HEK293T (cell line): ENCODE data around the gene PDHA1.

Source experiments
- CTCF ChIA-PET: fragments of 350-600 bp; formaldehyde crosslinking; extraction: SDS; loops from one replicate; lab custom pipeline; 2021; ENCODE audit warnings: antibody characterized with exemption, inconsistent platforms; lab: Yijun Ruan, JAX
- POLR2A ChIA-PET: fragments of 350-600 bp; formaldehyde crosslinking; extraction: SDS; loops from one replicate; lab custom pipeline; 2020; ENCODE audit warnings: antibody characterized with exemption, inconsistent platforms; lab: Yijun Ruan, JAX
- DNase-seq: peaks from one replicate; pipeline ENCODE4 v3.0.0; 2012; ENCODE audit warnings: mixed read lengths; ENCODE audit errors: extremely low spot score
- ARNT ChIP-seq: fragments of 450-650 bp; IDR thresholded peaks from 2 replicates; pipeline ENCODE4 v1.6.1; 2017; ENCODE audit warnings: mild to moderate bottlenecking
- BHLHE40 ChIP-seq: fragments of 450-650 bp; IDR thresholded peaks from 2 replicates; pipeline ENCODE4 v1.6.1; 2016; ENCODE audit warnings: mild to moderate bottlenecking, moderate library complexity, borderline replicate concordance
- CTBP1 ChIP-seq: fragments of 450-650 bp; IDR thresholded peaks from 2 replicates; pipeline ENCODE4 v1.6.1; 2016; ENCODE audit warnings: borderline replicate concordance
- ELF4 ChIP-seq: fragments of 450-650 bp; IDR thresholded peaks from 2 replicates; pipeline ENCODE4 v1.6.1; 2017; ENCODE audit warnings: antibody characterized with exemption
- FOXA1 ChIP-seq: fragments of 450-650 bp; IDR thresholded peaks from 2 replicates; pipeline ENCODE4 v1.6.1; 2016; ENCODE audit warnings: mild to moderate bottlenecking
- FOXK2 ChIP-seq: fragments of 450-650 bp; IDR thresholded peaks from 2 replicates; pipeline ENCODE4 v1.6.1; 2016; ENCODE audit warnings: mild to moderate bottlenecking
- FOXM1 ChIP-seq: fragments of 450-650 bp; IDR thresholded peaks from 2 replicates; pipeline ENCODE4 v1.6.1; 2017; ENCODE audit warnings: mild to moderate bottlenecking, borderline replicate concordance
- HDGF ChIP-seq: fragments of 450-650 bp; IDR thresholded peaks from 2 replicates; pipeline ENCODE4 v1.6.1; 2017; ENCODE audit warnings: antibody characterized with exemption, borderline replicate concordance
- L3MBTL2 ChIP-seq: fragments of 450-650 bp; conservative IDR thresholded peaks from 2 replicates; pipeline ENCODE4 v1.6.1; 2016; ENCODE audit warnings: mild to moderate bottlenecking
- LEF1 ChIP-seq: fragments of 450-650 bp; IDR thresholded peaks from 2 replicates; pipeline ENCODE4 v1.6.1; 2017; ENCODE audit warnings: mild to moderate bottlenecking, borderline replicate concordance
- NFRKB ChIP-seq: fragments of 450-650 bp; IDR thresholded peaks from 2 replicates; pipeline ENCODE4 v1.6.1; 2016; ENCODE audit warnings: mild to moderate bottlenecking, moderate library complexity
- PKNOX1 ChIP-seq: fragments of 450-650 bp; IDR thresholded peaks from 2 replicates; pipeline ENCODE4 v1.6.1; 2016
- SP1 ChIP-seq: fragments of 450-650 bp; IDR thresholded peaks from 2 replicates; pipeline ENCODE4 v1.6.1; 2017
- SUZ12 ChIP-seq: fragments of 450-650 bp; IDR thresholded peaks from 2 replicates; pipeline ENCODE4 v1.6.1; 2016; ENCODE audit warnings: mild to moderate bottlenecking
- TARDBP ChIP-seq: fragments of 450-650 bp; IDR thresholded peaks from 2 replicates; pipeline ENCODE4 v1.6.1; 2016
- ZNF384 ChIP-seq: fragments of 450-650 bp; IDR thresholded peaks from 2 replicates; pipeline ENCODE4 v1.6.1; 2016

Gene PDHA1

GRCh38 chrX:19386679-19387078 lies 43.0 kb downstream of the PDHA1 start:
- ChIA-PET POLR2A (no interaction called here), CTCF (no interaction called here)
- TF ChIP-seq TARDBP (no peak), FOXA1 (no peak), BHLHE40 (no peak), L3MBTL2 (no peak), FOXM1 (no peak), NFRKB (no peak), FOXK2 (no peak), ZNF384 (no peak), ARNT (no peak), SUZ12 (no peak), PKNOX1 (no peak), SP1 (no peak), LEF1 (no peak), CTBP1 (no peak), HDGF (no peak), ELF4 (no peak)
- DNase-seq = no peak

GRCh38 chrX:19388064-19388679 lies 44.4 kb downstream of the PDHA1 start:
- DNase-seq = no peak
- ChIA-PET POLR2A (no interaction called here), CTCF (no interaction called here)
- no peak for TF ChIP-seq HDGF
- TF ChIP-seq LEF1 = no peak
- no peak for TF ChIP-seq FOXK2
- TF ChIP-seq SUZ12 = no peak
- no peak for TF ChIP-seq FOXM1
- TF ChIP-seq ARNT = no peak
- no peak for TF ChIP-seq FOXA1
- no peak for TF ChIP-seq TARDBP
- no peak for TF ChIP-seq BHLHE40
- TF ChIP-seq ZNF384 = no peak
- no peak for TF ChIP-seq ELF4
- TF ChIP-seq L3MBTL2 = no peak
- TF ChIP-seq PKNOX1 = no peak
- TF ChIP-seq NFRKB = no peak
- TF ChIP-seq SP1 = no peak
- TF ChIP-seq CTBP1 = no peak

GRCh38 chrX:19388741-19389140 lies 45.0 kb downstream of the PDHA1 start:
- TF ChIP-seq CTBP1 (no peak), FOXA1 (no peak), SP1 (no peak), BHLHE40 (no peak)
- ChIA-PET CTCF (no interaction called here), POLR2A (no interaction called here)
- no peak for DNase-seq

GRCh38 chrX:19389227-19389845 lies 45.6 kb downstream of the PDHA1 start:
- no peak for DNase-seq
- CTCF ChIA-PET = no interaction called here
- no peak for TF ChIP-seq FOXM1
- no peak for TF ChIP-seq ARNT
- TF ChIP-seq CTBP1 = no peak
- no peak for TF ChIP-seq SP1
- TF ChIP-seq SUZ12 = no peak
- TF ChIP-seq LEF1 = no peak
- no peak for TF ChIP-seq L3MBTL2
- no peak for TF ChIP-seq ZNF384
- no peak for TF ChIP-seq PKNOX1
- no peak for TF ChIP-seq ELF4
- TF ChIP-seq FOXA1 = no peak
- TF ChIP-seq FOXK2 = no peak
- TF ChIP-seq BHLHE40 = no peak
- no peak for TF ChIP-seq HDGF
- no peak for TF ChIP-seq TARDBP
- TF ChIP-seq NFRKB = no peak
- POLR2A ChIA-PET = no interaction called here

- ChIA-PET POLR2A (no interaction called here), CTCF (no interaction called here)
- DNase-seq = no peak
- no peak for TF ChIP-seq TARDBP
- no peak for TF ChIP-seq HDGF
- no peak for TF ChIP-seq FOXA1
- no peak for TF ChIP-seq FOXM1
- TF ChIP-seq NFRKB = no peak
- no peak for TF ChIP-seq PKNOX1
- TF ChIP-seq BHLHE40 = no peak
- no peak for TF ChIP-seq SP1
- no peak for TF ChIP-seq LEF1
- no peak for TF ChIP-seq ARNT
- no peak for TF ChIP-seq ELF4
- no peak for TF ChIP-seq FOXK2
- no peak for TF ChIP-seq L3MBTL2
These were observed 48.4 kb downstream of the PDHA1 start for GRCh38 chrX:19392078-19392477.

GRCh38 chrX:19392703-19393102 lies 49.0 kb downstream of the PDHA1 start:
- POLR2A ChIA-PET = no interaction called here
- DNase-seq = no peak
- CTCF ChIA-PET = no interaction called here
- no peak for TF ChIP-seq L3MBTL2
